Suprapubic skin (tissue), 4 donors: ENCODE results near the gene TTC21A.

Source experiments
- EP300 ChIP-seq: sonication (generic); formaldehyde crosslinking; IDR thresholded peaks from one replicate; pipeline ENCODE4 v1.6.1; 2017; ENCODE audit warnings: antibody characterized with exemption
- POLR2AphosphoS5 ChIP-seq, 3 donors: sonication (generic); formaldehyde crosslinking; IDR thresholded peaks; one replicate each; pipeline ENCODE4 v1.6.1; 2017; ENCODE audit warnings: antibody characterized with exemption in 3 of 3
- TF ChIP-seq, protein P1 (sequence below), 2 donors: fragments of 200-600 bp in 1 of 2; fragments of 450-650 bp in 1 of 2; sonication (generic) in 1 of 2; IDR thresholded peaks; one replicate each; pipeline ENCODE4 v1.5.1; 2016 to 2019; ENCODE audit warnings: antibody characterized with exemption in 2 of 2, mild to moderate bottlenecking in 1 of 2, moderate library complexity in 1 of 2

DNA sequence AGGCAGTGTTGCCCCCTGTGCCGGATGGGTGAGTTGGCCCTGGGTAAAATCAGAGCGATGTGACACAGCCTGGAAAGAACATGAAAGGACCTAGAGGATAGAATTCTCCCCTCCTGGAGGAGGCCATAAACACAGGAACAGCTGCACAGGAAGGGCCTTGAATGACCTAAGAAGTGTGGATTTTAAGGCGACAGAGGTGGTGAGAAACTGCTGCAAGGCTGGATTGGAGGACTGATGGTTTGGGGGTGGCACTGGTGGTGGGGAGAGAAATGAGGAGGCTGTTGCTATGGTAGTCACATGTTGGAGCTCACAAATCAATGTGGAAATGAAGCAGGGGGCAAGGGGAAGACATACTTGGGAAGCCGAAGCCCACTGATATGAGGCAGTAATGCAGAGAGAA is 71.1 kb downstream of the TTC21A start:
- TF ChIP-seq, protein P1, sequence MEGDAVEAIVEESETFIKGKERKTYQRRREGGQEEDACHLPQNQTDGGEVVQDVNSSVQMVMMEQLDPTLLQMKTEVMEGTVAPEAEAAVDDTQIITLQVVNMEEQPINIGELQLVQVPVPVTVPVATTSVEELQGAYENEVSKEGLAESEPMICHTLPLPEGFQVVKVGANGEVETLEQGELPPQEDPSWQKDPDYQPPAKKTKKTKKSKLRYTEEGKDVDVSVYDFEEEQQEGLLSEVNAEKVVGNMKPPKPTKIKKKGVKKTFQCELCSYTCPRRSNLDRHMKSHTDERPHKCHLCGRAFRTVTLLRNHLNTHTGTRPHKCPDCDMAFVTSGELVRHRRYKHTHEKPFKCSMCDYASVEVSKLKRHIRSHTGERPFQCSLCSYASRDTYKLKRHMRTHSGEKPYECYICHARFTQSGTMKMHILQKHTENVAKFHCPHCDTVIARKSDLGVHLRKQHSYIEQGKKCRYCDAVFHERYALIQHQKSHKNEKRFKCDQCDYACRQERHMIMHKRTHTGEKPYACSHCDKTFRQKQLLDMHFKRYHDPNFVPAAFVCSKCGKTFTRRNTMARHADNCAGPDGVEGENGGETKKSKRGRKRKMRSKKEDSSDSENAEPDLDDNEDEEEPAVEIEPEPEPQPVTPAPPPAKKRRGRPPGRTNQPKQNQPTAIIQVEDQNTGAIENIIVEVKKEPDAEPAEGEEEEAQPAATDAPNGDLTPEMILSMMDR (IDR thresholded peaks at IDR 0.05), result no peak
- TF ChIP-seq EP300 (no peak), POLR2AphosphoS5 (IDR thresholded peaks at IDR 0.05) (no peak)
